ENCODE measurements around the gene KLHL10. TPM values are rescaled to one million over a fixed set of nuclear protein-coding genes. Genes with fewer than 3 reads are reported as not detected.

The KLHL10 gene
- total and polyA plus RNA-seq, 9 of the 15 experiments (the other 6 are each of a cell fraction or from before 2014, with no cell fraction given), result 0.06 to 0.56 (median 0.12) TPM; not detected in 5

- TF ChIP-seq JUN (IDR thresholded peaks at IDR 0.05; ENCODE audit: borderline replicate concordance, low read depth, low read length), result no peak
- TF ChIP-seq JUN (CRISPR knock-in tag; IDR thresholded peaks at IDR 0.05; ENCODE audit: borderline replicate concordance), result no peak
- no peak for TF ChIP-seq SNAPC5 (CRISPR knock-in tag; IDR thresholded peaks at IDR 0.05)
- no peak for TF ChIP-seq ZNF277 (CRISPR knock-in tag; IDR thresholded peaks at IDR 0.05; ENCODE audit: borderline replicate concordance)
- TF ChIP-seq ZNF239 (CRISPR knock-in tag; IDR thresholded peaks at IDR 0.05), result no peak
- no peak for TF ChIP-seq BRCA1 (IDR thresholded peaks at IDR 0.05)
- TF ChIP-seq BRCA1 (CRISPR knock-in tag; IDR thresholded peaks at IDR 0.05), result no peak
- no peak for TF ChIP-seq ZNF316 (IDR thresholded peaks at IDR 0.05)
- peak in 1 of 2 experiments; percentile 15; a peak in 1 of 4 replicates for TF ChIP-seq MAZ (CRISPR knock-in tag; conservative IDR thresholded peaks at IDR 0.05 in 1 of 2, IDR thresholded peaks at IDR 0.05 in 1 of 2)
- TF ChIP-seq TBL1XR1 (IDR thresholded peaks at IDR 0.05; ENCODE audit: low read length in 2 of 2), result no peak
- TF ChIP-seq CTCF (IDR thresholded peaks at IDR 0.05 in 2 of 3, conservative IDR thresholded peaks at IDR 0.05 in 1 of 3; ENCODE audit: insufficient read depth in 2 of 3, low read depth in 1 of 3, low read length in 3 of 3), result peak; percentile 41 to 66 (median 58); a peak in 5 of 6 replicates
- peak in 1 of 2 experiments; percentile 65; a peak in 2 of 4 replicates for TF ChIP-seq NRF1 (conservative IDR thresholded peaks at IDR 0.05 in 1 of 2, IDR thresholded peaks at IDR 0.05 in 1 of 2)
- no peak for TF ChIP-seq ZNF707 (CRISPR knock-in tag; conservative IDR thresholded peaks at IDR 0.05)
- no peak for TF ChIP-seq HDGF (IDR thresholded peaks at IDR 0.05)
- TF ChIP-seq ZNF347 (CRISPR knock-in tag; IDR thresholded peaks at IDR 0.05; ENCODE audit: low read depth), result no peak
- TF ChIP-seq MAFG (tag; conservative IDR thresholded peaks at IDR 0.05), result no peak
- TF ChIP-seq RBFOX2 (IDR thresholded peaks at IDR 0.05; ENCODE audit: low read depth, low read length), result peak; percentile 72
- no peak for TF ChIP-seq ZBTB7A (IDR thresholded peaks at IDR 0.05; ENCODE audit: borderline replicate concordance, control insufficient read depth, low read depth, low read length)
- TF ChIP-seq GABPB1 (CRISPR knock-in tag; IDR thresholded peaks at IDR 0.05), result no peak
- TF ChIP-seq MAFF (IDR thresholded peaks at IDR 0.05; ENCODE audit: low read length), result no peak
- TF ChIP-seq ZHX1 (conservative IDR thresholded peaks at IDR 0.05; ENCODE audit: low read length), result no peak
- no peak for TF ChIP-seq ESRRB (CRISPR knock-in tag; IDR thresholded peaks at IDR 0.05; ENCODE audit: borderline replicate concordance)
Observed at GRCh38 chr17:41811549-41812380, 25.9 kb upstream of the KLHL10 start, which contains the start of gene P3H4 (continued).

Data from K562 (cell line).